LoVo (cell line): ENCODE data around the gene AKAP13.
"Not testable (repeated sequence)": the region's sequence is repeated elsewhere in the genome, so short reads cannot be mapped to it uniquely, and the experiment has no call there.

Source experiments
- DNase-seq: peaks from one replicate; pipeline ENCODE4 v3.0.0-alpha.2; 2016; ENCODE audit warnings: low spot score

The AKAP13 gene

DNA sequence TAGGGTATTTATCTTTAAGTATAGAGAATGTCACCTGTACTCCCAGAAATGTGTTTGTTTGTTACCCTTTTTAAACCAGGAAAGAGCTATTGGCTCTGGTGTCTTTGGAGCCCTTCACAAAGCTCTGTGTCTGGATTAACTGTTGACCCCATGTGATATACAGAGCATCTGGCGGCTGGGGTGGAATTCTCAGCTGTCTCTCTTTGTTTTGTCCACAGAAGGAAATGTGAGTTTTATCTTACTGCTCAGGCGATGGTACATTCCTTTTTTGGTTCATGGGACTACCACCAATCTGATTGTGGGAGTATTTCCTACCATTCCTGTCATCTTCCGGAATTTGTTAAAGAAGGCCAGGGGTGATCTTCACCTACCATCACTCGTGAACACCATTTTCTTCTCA is 120.3 kb downstream of the AKAP13 start:
- DNase-seq: no peak

DNA sequence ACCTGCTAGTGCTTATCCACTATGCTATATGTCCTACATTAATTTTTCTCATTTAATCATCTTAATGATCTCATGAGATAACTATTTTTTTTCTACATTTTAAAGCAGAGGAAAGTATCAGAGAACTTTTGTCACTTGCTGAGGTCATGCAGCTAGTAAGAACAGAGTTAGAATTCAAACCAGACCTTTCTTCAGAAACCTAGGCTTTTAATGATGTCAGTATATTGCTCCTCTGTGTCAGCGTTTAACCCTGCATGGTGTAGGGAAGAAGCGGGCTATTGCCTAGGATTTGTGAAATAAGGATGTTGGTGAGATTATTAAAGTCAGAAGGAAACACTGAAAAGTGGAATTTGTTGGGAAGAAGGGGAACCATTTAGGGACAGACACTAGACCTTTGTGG is 121.2 kb downstream of the AKAP13 start:
- no peak for DNase-seq

DNA sequence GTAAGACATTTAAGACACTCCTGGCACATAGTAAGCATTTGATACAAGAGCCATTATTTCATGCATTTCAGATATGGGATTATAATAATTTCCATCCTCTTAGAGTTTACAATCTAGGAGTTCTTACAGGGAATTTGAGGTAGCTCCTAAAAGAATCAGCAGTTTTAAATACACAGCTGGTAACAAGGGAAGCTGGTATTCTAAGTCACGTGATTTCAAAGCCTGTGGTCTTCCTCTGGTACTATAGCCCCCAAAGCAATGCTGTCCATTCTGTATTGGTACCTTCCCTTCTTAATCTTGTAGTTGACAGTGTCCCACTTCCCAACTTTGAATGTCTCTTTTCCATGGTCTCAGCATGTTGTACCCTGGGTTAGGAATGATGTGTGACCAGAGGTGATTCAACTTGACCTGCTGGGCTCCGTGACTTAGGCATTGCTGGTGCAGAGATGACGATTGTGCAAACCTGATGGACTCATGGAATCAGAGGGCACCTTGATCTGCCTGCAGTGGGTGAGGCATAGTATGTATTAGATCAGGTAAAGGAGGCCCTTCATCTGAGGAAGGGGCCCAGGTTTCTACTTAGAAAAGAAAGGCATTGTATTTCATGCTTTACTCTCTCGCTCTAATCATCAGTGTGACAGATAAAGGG is 122.9 kb downstream of the AKAP13 start:
- DNase-seq: no peak

DNA sequence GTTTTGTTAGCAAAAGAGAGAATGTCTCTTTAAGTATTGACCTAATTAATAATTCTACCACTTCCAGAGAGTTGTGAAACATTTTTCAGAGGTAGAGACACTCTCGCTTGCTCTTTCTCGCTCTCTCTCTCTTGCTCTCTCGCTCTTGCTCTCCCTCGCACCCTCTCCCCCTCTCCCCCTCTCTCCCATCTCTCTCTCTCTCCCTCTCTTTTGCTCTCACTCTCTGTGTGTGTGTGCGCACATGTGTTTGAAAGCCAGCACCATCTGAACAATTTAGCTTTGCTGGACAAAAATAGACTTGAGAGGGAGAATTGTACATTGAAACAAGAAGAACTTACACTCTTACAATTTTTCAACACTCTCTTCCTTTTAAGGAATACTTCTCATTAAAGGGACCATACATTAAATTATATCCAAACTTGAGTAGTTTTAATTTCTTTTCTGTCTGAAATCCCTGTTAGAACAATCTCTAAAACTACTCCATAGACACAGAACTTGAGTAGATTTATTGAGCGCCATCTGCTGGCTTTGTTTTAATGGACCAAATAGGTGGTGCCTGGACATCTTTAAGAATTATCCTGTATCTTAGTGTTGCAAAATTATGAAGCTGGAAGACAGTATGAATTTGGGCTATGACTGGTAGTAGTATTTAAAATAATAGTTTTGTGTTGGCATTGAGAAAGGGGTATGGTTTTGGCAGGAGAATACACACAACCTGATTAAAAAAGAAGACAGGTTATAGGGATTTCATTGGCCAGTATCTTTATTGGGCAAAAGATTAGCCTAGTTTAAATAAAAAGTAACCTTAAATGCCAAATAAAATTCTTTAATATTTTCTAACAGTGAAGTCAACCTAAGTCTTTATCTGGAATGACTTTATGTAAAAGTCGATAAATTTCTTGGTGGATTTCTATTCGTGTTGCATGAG is 124.6 kb downstream of the AKAP13 start:
- peak; percentile 52 for DNase-seq

DNA sequence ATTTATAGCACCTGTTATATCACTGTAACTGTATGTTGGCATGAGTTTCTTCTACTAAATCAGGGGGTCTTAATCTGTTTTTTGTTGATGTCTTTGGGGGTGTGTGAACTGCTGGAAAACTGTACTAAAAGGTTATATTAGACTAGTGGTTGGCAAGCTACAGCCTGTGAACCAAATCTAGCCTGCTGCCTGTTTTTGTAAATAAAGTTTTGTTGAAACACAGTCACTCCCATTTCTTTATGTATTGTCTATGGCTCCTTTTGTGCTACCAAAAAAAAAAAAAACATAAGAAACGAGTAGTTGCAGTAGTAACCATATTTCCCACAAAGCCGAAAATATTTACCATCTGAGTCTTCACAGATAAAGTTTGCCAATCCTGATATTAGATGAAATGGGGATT is 126.7 kb downstream of the AKAP13 start:
- no peak for DNase-seq

DNA sequence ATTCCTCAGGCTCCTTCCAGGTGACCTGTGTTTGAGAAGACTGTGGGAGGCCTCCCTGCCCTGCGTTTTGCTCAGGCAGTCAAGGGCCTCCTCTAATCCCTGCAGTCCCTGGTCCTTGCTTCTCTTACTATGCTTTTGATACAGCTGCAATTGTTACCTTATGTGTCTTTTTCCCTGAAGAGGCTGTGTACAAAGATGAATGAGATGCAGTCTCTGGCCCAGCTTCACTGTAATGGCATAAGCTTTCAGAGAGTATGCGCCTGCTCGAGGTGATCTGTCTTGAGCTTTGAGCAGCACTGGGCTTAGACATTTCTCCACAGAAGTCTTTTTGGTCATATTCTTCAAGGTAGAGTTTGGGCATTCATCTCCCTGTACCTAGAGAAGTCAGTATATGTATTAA is 129.6 kb downstream of the AKAP13 start:
- no peak for DNase-seq

DNA sequence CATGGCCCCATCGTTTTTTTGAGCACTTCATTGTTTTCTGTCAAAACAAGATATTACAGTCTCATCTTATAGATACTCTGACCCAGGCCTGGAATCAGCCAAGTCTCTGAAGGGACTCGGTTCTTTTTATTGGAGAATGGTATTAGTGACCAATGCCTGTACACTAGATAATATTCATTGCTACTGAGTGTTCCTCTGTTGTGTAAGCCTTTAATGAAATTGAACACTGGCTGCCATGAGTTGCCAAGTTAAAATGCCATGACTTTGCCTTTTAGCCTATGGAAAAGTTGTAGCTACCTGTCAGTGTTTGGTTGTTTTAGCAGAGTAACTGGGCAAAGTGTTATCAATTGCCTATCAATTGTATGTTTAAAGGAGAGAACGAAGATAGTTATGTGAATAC is 134.0 kb downstream of the AKAP13 start:
- DNase-seq: no peak

DNA sequence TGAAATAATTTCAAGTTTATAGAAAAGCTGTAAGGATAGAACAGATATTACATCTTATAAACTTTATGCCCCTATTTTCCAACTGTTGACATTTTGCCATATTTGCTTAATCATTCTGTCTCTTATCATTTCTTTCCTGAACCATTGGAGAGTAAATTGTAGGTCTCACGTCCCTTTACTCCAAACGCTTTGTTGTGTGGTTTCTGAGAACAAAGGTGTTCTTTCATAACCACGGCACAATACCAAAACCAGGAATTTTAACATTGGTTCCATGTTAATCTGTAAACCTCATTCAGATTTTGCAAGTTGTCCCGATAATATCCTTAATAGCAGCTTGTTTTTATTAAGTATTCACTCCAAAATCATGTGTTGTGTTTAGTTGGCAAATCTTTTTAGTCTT is 134.8 kb downstream of the AKAP13 start:
- no peak for DNase-seq

DNA sequence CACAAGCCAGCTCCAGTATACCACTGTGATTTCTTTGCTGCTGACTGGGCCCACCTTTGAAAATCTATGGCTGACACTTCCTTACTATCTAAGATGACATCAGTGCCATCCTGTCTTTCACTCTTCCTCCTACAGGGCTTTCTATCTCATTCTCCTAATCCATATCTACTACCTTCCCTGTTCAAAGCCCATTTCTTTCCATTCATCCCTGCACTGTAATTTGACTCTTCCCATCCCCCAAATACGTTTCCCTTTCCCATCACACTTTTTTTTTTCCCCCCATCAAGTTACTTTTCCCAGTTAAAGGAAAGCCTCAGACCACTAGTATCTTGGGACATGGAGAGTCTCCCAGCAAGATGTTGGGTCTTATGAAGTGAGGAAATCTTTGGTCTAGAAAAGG is 136.7 kb downstream of the AKAP13 start:
- DNase-seq: no peak

DNA sequence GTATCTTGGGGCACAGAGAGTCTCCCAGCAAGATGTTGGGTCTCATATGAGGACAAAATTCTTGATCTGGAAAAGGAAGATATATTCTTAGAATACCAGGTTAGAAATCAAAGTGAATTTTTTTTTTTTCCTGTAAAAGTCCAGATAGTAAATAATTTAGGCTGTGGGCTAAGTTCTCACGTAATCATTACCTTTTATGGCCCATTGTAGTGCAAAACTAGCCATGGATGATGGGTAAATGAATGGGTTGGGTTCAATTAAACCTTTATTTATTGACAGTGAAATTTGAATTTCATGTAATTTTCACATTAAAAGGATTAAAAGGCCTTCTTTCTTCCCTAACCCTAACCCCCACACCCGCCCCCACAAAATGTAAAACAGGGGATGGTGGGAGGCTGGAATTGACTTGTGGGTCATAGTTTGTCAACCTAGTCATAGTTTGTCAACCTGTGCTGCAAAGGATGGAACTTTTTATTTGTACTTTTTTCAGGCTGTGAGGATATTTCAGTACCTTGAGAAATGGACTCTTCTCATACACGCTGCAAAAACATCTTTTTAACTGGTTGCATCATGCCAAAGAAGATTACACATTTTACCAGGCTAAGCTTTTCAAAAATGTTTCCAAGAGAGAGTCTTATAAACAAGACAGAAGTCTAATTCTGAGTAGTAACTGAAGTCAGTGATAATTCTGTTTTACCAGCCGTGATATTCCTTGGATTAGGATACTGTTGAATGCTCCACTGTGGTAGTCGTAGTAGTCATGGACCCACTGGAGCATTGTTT is 138.8 kb downstream of the AKAP13 start:
- DNase-seq: no peak

DNA sequence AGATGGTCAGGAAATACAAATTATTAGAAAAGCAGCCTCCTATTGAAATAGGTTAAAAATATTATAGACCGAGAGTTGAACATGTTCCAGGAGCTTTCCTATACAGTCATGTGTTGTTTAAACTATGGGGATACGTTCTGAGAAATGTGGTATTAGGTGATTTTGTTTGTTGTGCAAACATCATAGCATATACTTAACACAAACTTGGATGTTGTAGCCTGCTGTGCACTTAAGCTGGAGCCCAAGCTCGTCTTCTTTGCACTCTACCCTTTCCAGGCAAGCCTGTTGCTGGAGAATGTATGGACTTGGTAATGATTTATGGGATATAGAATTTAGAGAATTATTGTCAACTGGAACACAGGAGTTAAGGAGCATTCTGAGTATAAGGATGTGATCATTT is 140.2 kb downstream of the AKAP13 start:
- no peak for DNase-seq

DNA sequence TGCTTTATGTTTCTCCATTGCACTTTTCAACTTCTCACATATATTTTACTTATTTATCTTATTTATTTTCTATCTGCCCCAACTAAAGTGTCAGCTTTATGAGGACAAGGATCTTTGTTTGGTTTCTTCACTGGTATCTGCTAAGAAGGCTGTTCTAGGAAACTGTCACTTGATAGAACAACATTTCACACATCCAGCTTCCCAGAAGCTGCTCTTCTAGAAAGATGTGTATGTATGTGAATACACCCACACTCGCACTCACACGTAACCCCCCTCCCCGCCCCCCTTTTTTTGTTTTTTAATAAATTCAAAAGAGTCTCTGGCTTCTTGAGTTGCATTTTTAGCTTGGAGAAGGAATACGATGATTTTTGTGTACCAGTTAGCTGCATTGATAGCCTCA is 143.1 kb downstream of the AKAP13 start:
- no peak for DNase-seq

DNA sequence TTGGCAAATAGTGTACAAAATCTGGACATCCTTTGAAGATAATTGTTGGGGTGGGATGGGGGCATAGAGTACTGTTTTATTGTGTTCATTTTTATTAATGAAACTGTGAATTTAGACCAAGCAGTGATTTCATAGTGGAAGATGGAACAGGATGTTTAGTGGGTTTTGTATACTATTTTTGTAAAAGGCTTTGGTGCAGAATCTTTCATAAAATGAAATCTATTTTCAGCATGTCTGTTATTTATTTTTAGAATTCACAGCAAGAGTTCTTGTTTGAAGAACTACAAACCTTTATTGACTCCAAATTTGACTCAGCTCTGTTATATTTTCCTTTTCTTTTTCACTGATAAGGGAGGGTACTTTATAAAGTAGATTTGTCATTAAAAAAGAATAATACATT is 145.4 kb downstream of the AKAP13 start:
- no peak for DNase-seq

DNA sequence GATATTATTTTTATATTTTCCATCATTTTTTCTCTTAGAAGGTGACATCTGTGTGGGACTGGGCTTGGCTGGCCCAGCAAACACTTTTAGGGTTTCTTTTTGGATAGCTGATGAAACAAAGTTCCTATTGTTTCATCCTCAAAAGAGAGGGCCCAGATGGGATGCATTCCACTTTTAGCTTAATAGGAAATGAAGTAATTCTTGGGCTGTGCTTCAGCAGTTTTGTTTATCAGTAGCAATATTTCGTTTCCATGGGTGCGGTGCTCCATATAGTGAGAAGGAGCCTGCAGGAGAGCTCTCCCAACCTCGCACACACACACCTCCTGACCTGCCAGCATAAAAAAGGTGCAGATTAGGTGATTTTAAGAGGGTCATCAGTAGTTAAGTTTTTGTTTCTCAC is 147.5 kb downstream of the AKAP13 start:
- DNase-seq: no peak

DNA sequence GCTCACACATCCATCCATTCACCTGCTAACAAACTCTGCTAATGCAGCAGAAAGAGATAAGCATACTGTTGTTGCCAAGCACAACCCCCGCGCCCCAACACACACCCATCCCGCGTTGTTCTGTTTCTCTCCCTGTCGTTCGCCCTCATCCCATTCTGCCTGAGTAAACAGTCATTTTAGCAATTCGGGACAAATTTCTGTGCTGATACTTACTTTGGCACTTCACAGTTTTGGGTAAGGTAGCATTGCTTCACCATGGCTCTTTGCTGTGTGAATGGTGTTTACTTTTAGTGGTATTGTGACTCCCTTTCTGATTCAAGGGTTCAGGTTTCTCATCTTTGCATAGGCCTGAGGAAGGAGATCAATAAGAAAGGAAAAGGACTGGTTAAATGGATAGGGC is 149.7 kb downstream of the AKAP13 start:
- DNase-seq: no peak

DNA sequence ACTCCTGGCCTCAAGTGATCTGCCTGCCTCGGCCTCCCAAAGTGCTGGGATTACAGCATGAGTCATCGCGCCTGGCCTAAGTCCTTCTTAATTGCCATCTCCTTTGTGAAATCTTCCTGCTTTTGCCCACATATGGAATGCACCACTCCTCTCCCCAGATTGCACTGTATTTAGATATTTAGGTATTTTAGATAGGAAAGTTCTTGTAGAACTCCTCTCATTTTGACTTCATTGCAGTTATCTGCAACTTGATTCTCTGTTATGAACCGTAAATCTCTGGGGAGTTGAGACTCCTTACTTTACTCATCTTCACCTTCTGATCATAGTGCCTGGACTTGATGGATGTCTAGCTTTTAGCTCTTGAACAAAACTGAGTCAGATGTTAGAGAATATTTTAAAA is 150.7 kb downstream of the AKAP13 start:
- no peak for DNase-seq

DNA sequence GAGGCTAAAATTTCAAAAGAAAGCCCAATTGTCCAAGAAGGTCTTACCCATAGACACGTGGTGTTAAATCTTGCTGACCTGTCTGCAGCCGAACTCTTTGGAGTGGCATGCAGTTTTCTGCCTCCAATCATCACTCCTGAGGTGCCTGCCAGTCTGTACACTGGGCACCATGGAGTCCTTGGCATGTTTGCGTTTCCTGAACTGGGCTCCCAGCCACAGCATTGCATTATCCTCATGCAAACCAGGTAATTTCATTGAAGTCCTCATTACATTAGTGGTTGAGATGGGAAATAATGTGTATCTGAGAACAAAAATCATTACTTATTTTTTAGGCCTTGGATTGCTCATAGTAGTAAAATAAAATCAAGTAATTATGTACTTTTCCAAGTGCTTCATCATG is 152.3 kb downstream of the AKAP13 start:
- DNase-seq: no peak

DNA sequence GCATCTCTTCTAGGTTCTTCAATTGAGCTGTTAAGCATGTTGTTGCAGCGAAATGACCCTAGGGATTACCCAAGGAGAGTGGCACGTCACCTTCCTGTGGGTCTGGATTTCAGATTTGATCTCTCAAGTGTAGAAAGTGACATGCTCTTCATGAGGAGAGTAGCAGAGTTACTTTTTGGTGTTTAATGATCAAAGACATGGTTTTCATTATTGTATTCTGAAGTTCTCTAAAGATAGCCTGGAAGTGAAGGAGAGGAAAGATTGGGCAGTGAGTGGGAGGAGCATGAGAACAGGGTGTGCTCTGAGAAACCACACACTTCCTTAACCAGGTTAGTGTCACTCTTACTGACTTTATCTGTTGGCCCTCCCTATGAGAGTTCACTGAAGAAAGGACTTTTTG is 153.6 kb downstream of the AKAP13 start:
- DNase-seq: no peak

DNA sequence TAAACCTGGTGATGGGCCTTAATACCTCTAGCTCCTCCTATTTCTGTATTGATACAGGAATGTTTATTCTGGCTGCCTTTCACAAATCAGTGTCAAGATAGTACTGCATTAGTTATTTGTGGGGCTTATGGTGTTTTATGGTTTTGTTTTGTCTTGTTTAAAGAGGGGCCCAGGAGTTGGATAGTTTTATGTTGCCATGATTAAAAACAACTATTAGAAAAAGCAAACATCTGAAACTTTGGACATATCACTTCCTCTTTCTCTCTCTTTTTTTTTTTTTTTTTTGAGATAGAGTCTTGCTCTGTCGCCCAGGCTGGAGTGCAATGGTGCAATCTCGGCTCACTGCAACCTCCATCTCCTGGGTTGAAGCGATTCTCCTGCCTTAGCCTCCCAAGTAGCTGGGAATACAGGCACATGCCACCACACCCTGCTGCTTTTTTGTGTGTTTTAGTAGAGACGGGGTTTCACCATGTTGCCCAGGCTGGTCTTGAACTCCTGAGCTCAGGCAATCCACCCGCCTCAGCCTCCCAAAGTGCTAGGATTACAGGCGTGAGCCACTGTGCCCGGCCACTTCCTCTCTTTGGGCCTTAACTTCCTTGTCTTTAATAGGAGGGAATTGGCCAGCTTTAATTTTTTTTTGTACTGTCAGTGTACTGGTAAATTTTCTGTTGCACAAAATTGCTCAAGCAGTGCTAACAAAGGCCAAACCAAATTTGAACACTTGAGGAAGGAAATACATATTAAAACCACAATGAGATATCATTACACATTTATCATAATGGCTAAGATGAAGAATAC is 155.3 kb downstream of the AKAP13 start:
- DNase-seq: not testable (repeated sequence)

DNA sequence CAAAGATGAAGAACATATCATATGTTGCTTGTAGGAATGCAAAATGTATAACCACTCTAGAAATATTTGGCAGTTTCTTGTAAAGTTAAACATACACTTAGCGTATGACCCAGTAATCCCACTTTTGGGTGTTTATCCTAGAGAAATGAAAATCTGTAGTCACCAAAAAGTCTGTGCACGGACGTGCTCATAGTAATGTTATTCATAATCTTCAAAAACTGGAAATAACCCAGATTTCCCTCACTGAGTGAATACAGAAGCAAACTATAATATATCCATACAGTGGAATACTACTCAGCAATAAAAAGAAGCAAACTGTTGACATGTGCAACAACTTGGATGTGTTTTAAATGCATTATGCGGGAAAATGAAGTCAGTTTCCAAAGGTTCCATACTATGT is 155.9 kb downstream of the AKAP13 start:
- no peak for DNase-seq

DNA sequence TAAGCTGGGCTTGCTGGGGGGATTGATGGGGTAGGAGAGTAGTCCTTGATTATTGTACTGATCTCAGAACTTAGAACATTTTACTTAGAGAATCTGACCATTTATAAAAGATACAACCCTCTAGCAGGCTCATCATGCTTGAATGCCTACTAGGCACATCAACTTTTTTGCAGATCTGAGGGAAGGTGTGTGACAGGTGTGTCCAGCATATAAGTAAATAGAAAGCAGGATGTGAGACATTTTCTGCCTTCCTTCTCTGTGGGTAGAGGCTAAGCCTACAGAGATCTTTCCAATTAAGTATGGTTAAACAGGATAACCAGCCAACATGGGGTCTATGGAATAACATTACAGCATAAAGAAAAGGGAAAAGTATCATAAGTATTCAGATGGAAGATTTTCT is 159.1 kb downstream of the AKAP13 start:
- no peak for DNase-seq
